Heart left ventricle (tissue), 13 donors: ENCODE data around the gene NOSTRIN.

Experiments
- CTCF ChIP-seq, 12 donors: fragments of 200-600 bp; sonication (generic) in 4 of 12; IDR thresholded peaks; one replicate each; pipeline versions ENCODE4 v1.5.0 to v1.8.0; 2018 to 2022; ENCODE audit warnings: antibody characterized with exemption in 12 of 12, mild to moderate bottlenecking in 5 of 12
- POLR2A ChIP-seq, 2 donors: fragments of 450-650 bp; IDR thresholded peaks; one replicate each; pipeline ENCODE4 v1.6.1; 2017; ENCODE audit warnings: antibody characterized with exemption in 2 of 2, mild to moderate bottlenecking in 2 of 2, moderate library complexity in 2 of 2
- donor health status: ischemic (EF 13 %, LVEDD 7.1; RV severe dilation, severe dysfunction).
- donor health status: DM: no; HTN: yes; CAD: no.
- donor health status: DM: no; HTN: no; CAD: no.
- donor health status: ischemic (EF 25% LVEDD 6.9; RV normal size, moderate dysfunction).
- donor health status: ischemic (EF 25% LVEDD 5.7; RV mildly dilated, moderate dysfunction).
- donor health status: ischemic (EF 35%, LVEDD 5.7; RV mildly dilated, moderate dysfunction).
- donor health status: nonischemic (EF 11% LVEDD 7.7; RV severe dilation, severe dysfunction).
- donor health status: DM: yes; HTN: yes; CAD: no.
- donor health status: PGD.
- donor health status: ischemic (EF 29% LVEDD 5.4; RV normal size, mild dysfunction).
- donor health status: nonischemic (EF 23%, LVEDD 6.1; RV moderate dilation, normal function).

GRCh38 chr2:168789776-168790175 lies 12.7 kb upstream of the NOSTRIN start:
- TF ChIP-seq CTCF (IDR thresholded peaks at IDR 0.05) (no peak), POLR2A (IDR thresholded peaks at IDR 0.05) (no peak)
